NCI-H2171 (cell line): ENCODE results near the gene JTB.

Experiments
- DNase-seq: peaks from one replicate; lab custom pipeline; 2025; lab: John Stamatoyannopoulos, UW

JTB gene

GRCh38 chr1:153978274-153978909 is 918 bp upstream of the JTB start:
- no peak for DNase-seq

GRCh38 chr1:153976819-153977249 is 640 bp downstream of the JTB start:
- DNase-seq, result no peak

- DNase-seq, result no peak
These were observed 3.9 kb downstream of the JTB start for GRCh38 chr1:153973525-153973924.

- DNase-seq, result no peak
These were observed 4.4 kb downstream of the JTB start for GRCh38 chr1:153973071-153973470.

- no peak for DNase-seq
These were observed 7.1 kb downstream of the JTB start for GRCh38 chr1:153970346-153970745.

GRCh38 chr1:153968972-153969371 is 8.5 kb downstream of the JTB start:
- DNase-seq, result no peak

- no peak for DNase-seq
These were observed 9.1 kb downstream of the JTB start for GRCh38 chr1:153968408-153968807.

- DNase-seq, result no peak
These were observed 9.5 kb downstream of the JTB start for GRCh38 chr1:153968000-153968363.

GRCh38 chr1:153967107-153967999 is 10.1 kb downstream of the JTB start, which contains the start of gene CREB3L4:
CREB3L4 (plus strand) TSS chr1:153967902; CDS start chr1:153968526, 624 bp downstream.
- DNase-seq, result peak; percentile 85

- DNase-seq, result peak; percentile 76
These were observed 13.6 kb downstream of the JTB start for GRCh38 chr1:153963850-153964331.

GRCh38 chr1:153963030-153963849 is 14.2 kb downstream of the JTB start, which contains the start of gene SLC39A1:
SLC39A1 (minus strand) TSS chr1:153963537; CDS start chr1:153962715, 822 bp downstream.
- peak; percentile 98 for DNase-seq

- no peak for DNase-seq
These were observed 15.1 kb downstream of the JTB start for GRCh38 chr1:153962088-153963029.

GRCh38 chr1:153961421-153961820 is 16.1 kb downstream of the JTB start:
- DNase-seq, result no peak

- DNase-seq, result no peak
These were observed 17.3 kb downstream of the JTB start for GRCh38 chr1:153960206-153960605.

- DNase-seq, result no peak
These were observed 18.0 kb downstream of the JTB start for GRCh38 chr1:153959454-153959853.

- DNase-seq, result no peak
These were observed 18.6 kb downstream of the JTB start for GRCh38 chr1:153958961-153959260.

GRCh38 chr1:153958111-153958960 is 19.1 kb downstream of the JTB start, which contains the start of gene CRTC2:
CRTC2 (minus strand) TSS chr1:153958612; CDS start chr1:153958497, 115 bp downstream.
- peak; percentile 97 for DNase-seq

- DNase-seq, result no peak
These were observed 19.7 kb downstream of the JTB start for GRCh38 chr1:153957744-153958110.

GRCh38 chr1:153956997-153957715 is 20.3 kb downstream of the JTB start:
- DNase-seq, result no peak
